GM18526 (cell line): ENCODE results near the gene FBRS.

Experiments
- POLR2A ChIP-seq: IDR thresholded peaks from 3 replicates; pipeline ENCODE4 v1.6.1; 2011; ENCODE audit not compliant: insufficient read length; ENCODE audit errors: extremely low read depth

FBRS gene

DNA sequence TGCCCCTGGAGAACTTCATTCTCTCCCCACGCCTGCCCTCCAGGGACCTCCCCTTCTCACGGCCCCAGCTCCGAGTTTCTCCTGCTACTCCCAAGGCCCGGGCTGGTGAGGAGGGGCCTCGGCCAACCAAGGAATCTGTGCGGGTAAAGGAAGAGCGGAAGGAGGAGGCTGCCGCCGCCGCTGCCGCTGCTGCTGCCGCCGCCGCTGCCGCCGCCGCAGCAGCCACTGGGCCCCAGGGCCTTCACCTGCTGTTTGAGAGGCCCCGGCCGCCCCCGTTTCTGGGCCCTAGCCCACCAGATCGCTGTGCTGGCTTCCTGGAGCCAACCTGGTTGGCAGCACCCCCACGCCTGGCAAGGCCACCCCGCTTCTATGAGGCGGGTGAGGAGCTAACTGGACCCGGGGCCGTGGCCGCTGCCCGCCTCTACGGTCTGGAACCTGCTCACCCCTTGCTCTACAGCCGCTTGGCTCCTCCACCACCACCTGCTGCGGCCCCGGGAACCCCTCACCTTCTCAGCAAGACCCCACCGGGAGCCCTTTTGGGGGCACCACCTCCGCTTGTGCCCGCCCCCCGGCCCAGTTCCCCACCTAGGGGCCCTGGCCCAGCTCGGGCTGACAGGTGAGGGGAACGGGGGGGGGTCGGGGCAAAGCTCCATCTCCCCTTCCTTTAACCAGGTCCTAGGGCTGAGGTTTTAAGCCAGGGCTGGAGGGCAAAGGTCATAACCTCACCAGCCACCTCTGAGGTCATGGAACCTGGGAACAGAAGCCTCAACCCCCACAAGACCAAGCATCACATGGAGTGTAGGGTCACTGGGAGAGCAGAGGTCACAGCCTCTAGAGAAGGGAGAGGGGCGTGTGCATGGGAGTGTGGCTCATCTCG lies 11.0 kb downstream of the FBRS start:
- TF ChIP-seq POLR2A = no peak

DNA sequence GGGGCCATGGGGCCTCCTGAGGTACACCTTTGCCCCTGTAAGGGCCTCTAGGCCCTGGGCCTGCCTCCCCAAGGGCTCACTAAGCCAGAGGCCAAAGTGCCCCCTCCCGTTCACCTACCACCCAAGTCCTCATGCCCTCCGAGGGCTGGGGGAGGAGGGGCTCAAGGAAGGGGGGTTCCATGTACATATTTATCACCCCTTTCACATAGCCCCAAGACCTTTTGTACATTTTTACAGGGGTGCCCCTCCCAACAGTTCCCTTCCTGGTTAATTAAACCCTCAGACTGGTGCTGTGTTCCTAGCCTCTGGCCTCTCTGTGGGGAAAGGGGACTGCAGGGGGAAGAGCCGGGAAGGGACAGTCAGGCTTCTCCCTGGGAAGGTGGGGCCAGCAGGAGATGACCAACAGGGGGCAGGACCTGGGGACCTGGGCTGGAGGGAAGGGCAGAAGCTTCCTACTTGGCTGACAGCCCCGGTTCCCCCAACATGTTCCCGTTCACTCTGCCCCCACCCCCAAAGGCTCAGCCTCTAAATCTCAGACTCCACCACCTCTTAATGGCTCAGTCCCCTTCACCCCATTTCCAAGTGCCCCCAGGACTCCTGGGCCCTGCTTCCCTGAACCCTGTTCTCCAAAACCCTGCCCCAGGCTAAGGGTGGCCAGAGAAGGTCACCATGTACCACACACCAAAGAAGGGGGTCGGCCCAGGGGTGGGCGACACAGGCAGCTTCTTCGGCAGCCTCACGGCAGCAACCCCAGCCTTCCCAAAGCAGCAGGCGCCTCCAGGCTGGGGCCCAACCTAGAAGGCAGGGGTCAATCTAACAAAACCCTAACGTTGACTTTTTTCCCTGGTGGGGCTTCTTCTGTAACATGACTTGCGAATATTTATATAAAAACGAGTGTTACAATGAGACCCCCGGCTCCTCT lies 11.9 kb downstream of the FBRS start:
- TF ChIP-seq POLR2A = no peak

GRCh38 chr16:30675143-30675542 lies 16.9 kb downstream of the FBRS start:
- no peak for TF ChIP-seq POLR2A

GRCh38 chr16:30677931-30678585 lies 19.8 kb downstream of the FBRS start:
- TF ChIP-seq POLR2A = no peak

DNA sequence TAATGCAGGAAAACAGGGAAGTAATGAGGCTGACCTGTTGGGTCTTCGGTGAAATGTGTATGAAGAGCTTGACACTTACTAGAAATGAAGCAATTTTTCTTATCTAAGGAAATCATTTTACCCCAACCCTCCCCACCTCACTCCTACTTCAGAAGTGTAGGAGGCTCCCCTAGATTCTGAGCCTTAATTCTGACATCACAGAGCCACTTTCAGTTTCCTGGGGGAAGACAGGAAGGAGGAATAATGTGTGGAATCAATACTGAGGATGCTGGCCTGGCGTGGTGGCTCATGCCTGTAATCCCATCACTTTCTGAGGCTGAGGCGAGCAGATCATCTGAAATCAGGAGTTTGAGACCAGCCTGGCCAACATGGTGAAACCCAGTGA lies 20.3 kb downstream of the FBRS start:
- TF ChIP-seq POLR2A = no peak

DNA sequence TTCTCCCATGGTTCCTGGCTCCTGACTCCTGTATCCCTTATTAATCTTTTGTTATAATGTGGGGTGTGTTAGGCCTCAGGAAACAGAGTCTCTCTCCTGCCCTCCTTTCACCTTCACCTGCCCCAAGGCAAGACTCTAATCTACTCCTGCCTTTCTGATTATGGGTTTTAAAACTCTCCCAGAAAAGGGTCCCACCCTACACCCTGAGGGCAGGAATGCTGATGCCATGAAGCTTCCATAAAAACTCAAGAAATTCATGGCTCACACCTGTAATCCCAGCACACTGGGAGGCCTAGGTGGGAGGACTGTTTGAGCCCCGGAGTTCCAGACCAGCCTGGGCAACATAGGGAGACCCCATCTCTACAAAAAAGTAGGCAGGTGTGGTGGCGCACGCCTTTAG lies 22.1 kb downstream of the FBRS start:
- TF ChIP-seq POLR2A = no peak

- no peak for TF ChIP-seq POLR2A
Measured at GRCh38 chr16:30688701-30689100, 30.5 kb downstream of the FBRS start.

- TF ChIP-seq POLR2A = no peak
Measured at GRCh38 chr16:30691907-30692306, 33.7 kb downstream of the FBRS start.

- TF ChIP-seq POLR2A = no peak
Measured at GRCh38 chr16:30692396-30693064, 34.3 kb downstream of the FBRS start.

DNA sequence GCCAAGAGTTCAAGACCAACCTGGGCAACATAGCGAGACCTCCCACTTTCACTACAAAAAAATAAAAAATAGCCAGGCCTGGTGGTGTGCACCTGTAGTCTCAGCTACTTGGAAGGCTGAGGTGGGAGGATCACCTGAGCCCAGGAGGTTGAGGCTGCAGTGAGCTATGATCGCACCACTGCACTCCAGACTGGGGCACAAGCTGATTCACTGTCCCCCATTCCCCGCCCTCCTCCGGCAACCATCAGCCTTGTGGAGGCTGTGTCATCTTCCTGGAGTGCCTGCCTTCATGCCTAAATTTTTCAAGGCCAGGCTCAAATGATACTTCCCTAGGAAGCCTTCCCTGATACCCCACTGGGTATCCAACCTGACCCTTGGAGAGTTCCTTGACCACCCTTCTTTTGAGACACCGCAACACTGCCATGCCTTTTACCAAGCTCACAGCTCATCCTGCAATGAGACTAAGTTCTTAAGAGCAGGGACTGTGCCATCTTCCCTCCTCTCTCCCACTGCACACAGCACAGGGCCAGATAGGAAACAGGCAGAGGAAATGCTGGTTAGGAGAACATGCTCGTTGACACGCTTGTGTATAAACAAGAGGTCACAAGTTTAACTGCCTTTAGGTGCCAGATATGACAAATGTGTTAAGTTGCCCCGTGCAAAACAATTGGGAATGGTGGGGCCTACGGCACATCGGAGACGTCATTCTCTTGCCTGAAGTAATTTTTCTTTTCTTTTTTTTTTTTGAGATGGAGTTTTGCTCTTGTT lies 36.9 kb downstream of the FBRS start:
- no peak for TF ChIP-seq POLR2A

GRCh38 chr16:30697264-30698138 lies 39.3 kb downstream of the FBRS start:
- TF ChIP-seq POLR2A = no peak

DNA sequence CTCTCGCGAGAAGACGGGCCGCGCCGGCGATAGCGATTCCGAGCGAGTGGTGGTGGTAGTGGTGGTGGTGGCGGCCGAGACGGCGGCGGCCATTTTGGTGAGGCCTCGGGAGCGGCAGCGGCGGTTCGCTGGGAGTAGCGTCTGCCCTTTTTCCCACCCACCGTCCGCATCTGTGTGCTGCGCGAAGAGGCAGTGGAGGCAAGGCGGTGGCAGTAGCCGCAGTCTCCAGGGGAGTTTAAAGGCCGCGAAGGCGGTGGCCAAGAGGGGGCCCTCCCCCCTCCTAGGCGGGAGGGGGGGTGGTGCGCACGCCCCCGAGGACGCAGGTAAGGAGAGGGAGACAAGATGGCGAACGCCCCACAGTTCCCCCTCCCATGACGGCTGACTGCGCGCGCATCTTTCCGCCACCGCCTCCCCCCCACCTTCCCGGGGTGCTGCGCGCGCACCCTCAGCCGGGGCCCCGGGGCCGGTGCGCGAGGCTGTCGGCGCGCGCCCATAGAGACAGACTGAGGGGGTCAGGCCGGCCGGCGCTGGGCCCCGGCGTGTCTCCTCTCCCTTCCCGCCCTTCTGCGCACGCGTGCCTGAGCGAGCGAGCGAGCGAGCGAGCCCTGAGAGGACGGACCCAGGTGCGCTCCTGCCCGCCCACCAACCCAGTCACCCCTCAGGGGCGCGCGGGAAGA lies 40.0 kb downstream of the FBRS start:
- peak; percentile 88 for TF ChIP-seq POLR2A

- peak; percentile 50 for TF ChIP-seq POLR2A
Measured at GRCh38 chr16:30698816-30699614, 40.8 kb downstream of the FBRS start, which contains the start of gene SRCAP. SRCAP (plus strand) TSS chr16:30699171; CDS start chr16:30700825, 1,654 bp downstream.
